ENCODE data around the gene HOXA10.

The HOXA10 gene

DNA sequence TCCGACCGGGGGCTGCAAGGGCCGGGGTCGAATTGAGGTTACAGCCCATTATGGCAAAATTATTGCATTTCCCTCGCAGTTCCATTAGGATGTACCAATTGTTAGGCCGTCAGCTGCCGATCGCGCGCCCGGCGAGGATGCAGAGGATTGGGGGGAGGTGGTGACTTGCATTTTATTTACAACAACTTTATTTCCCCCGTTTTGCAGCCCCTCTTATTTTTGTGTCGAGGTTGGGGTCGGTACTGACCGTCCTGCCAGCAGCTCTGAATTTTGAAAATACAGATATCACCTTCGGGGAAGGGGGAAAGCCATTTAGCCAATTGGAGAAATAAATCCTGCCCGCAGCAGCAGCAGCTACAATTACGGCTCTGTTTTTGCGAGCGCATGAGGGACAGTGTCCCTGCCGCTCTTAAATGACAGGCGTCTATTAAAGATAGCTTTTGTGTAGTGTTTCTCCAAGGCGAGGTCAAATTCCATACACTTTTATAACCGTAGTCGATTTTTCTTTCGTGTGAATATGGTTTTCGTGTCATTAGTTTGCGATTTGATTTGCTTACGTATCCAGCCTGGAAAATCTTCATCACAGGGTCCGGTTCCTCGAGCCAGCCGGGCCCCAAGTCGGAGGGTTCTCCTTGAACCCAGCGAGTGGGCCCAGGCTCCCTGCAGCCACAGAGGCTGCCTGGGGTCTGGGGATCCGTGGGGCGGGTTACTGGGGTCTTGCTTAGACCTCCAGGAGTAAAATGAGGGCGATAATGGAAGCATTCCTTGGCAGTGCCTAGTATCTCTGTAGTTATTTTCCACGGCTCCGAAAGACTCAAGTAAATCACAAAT is 30.0 kb downstream of the HOXA10 start:
- ATAC-seq, result no peak

DNA sequence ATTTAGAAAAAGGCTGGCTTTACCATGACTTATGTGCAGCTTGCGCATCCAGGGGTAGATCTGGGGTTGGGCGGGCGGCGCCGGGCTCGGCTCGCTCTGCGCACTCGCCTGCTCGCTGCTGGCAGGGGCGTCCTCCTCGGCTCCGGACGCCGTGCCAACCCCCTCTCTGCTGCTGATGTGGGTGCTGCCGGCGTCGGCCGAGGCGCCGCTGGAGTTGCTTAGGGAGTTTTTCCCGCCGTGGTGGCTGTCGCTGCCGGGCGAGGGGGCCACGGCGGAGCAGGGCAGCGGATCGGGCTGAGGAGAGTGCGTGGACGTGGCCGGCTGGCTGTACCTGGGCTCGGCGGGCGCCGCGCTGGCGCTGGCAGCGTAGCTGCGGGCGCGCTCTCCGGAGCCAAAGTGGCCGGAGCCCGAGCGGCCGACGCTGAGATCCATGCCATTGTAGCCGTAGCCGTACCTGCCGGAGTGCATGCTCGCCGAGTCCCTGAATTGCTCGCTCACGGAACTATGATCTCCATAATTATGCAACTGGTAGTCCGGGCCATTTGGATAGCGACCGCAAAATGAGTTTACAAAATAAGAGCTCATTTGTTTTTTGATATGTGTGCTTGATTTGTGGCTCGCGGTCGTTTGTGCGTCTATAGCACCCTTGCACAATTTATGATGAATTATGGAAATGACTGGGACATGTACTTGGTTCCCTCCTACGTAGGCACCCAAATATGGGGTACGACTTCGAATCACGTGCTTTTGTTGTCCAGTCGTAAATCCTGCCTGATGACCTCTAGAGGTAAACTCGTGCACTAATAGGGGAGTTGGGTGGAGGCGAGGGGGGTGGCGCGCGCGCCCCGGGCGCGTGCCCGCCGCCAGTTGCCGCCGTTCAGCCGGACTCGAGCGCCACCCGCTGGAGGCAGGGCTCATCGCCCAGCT is 30.8 kb downstream of the HOXA10 start, which contains the start of gene HOXA5:
Gene HOXA5 (minus strand): TSS at position 659 of the 927 bp plus-strand sequence. CDS start 74 bp downstream, at position 585.
- ATAC-seq, result no peak

DNA sequence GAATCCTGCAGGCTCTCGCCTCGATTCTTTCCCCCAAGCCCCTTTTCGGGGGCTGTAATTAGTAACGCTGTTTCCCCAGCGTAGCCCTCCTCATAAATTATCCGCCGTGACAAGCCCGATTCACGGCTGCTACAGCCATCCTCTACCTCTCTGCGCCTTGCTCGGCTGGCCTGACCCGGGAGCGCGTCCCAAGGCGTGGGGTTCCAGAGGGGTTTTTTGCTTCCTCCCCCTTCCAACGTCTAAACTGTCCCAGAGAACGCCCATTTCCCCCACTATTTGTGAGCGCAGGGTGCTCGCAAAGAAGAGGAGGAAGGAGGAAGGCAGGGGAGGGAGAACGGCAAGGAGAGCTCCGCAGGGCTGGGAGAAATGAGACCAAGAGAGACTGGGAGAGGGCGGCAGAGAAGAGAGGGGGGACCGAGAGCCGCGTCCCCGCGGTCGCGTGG is 31.5 kb downstream of the HOXA10 start:
- ATAC-seq, result no peak

DNA sequence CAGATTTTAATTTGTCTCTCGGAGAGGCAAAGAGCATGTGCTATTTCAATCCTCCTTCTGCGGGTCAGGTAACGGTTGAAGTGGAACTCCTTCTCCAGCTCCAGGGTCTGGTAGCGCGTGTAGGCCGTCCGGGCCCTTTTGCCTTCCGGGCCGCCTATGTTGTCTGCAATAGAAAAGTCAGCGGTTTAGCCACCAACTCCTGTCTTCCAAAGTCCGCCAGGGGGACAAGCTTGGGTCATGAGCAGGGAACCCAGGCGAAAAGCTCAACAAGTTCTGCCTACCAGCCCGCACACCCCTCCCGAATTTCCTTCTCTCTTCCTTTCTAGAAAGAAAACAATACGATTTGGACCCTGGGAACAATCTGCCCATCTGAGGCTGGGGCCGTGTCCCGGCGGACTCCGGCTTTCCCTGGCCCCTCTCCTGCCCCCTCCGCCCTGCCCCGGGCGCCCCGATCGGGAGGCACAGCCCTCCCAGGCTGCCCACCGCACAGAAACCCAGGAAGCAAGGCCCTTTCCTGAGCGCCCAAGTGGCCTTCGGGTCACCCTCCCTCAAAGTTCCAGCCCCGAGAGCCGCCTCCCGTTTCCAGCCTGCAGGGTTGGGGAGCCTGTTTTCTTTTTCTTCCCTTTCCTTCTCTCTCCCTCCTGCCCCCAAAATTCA is 32.1 kb downstream of the HOXA10 start:
- ATAC-seq, result no peak

DNA sequence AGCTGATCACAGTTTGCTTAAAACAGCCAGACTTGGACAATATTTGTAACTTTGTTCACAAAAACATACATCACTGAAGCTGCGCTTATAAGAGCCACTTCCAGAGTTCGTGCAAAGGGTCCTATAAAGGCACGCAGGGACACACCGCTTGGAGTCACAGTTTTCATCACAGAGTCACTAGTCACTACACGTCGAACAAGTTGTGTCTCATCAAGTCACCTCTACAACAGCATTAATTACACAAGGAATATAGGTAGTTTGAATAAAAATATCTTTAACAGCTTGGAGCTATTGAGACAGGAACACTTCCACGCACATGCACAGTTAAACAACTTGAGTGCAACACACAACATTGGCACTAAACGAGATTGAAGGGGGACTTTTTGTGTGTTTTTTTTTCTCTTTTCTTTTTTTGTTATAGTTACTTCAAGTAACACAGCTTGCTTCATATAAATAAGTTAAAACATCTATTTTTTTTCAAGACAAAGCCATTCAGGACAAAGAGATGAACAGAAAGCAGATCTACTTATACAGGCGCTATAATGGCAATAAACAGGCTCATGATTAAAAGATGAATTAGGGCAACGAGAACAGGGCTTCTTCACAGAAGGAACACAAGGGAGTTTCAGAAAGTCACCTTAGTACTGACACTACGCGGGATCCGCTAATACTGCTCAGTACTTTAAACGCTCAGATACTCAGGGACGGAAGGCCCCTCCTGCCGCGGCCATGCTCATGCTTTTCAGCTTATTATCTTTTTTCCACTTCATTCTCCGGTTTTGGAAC is 32.8 kb downstream of the HOXA10 start:
- ATAC-seq, result no peak

DNA sequence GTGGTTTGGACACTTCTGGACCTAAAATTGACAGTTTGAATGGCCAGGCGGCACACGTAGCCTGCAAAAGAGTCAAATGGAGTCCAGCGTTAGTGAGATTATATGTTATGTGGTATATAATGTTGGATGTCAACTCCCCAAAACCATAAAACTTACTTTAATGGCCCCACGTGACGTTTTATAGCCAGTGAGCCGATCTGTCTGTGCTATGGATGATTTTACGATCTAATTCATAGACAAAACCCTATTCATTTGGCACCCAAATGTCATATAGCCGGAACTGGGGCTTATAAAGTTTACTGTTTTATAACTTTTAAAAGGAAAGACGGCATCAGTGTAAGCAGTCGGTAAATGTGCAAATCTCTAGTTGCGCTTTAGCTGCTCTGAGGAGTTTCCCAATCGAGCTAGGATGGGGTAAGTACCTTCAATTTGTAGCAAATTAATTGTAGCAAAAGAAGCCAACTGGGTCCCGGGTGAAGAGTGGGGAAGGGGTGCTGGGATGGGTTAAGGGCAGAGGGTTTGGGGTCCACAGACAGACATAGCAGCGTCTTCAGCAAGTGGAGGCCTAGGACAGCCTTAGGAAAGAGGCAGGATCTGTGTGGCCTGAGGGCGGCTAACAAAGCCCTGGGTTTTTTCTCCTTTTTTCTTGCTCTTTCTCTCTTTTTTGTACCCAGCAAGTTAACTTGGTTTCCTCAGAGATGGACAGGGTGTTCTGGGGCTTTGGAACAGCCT is 33.8 kb downstream of the HOXA10 start:
- ATAC-seq, result no peak

DNA sequence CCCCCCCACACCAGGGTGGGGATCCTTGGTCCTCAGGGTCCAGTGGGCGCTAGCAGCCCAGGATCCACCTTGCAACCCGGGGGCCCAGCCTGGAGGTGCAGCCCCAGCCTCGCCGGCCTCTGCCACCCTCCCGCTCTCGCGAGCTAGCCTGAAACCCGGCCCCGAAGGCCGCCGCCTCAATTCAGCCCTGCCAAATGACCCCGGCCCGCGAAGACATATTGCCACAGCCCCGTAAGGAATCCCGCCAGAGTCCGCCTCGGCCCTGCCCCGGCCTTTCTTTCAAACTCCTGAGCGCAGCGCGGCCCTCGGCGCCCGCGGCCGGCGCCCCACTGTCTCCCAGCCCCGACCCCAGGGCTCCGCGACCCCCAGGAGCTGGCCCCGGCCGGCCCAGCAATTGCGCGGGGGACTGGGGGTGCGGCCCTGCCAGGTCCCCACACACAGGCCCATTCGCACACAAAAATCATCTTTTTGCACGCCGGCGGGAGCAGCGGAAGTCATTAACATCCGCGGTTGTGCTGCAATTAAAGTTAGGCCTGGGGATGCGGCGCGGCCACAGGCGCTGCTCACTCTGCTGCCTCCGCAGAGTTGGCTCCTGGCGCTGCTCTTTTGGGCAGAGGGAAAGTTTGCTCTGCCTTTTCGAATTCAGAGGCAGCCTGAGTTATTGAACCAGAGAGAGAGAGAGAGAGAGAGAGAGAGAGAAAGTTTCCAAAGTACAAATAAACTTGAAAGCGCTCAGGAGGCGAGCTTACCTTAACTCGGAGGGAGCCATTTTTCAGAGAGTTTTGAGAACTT is 34.6 kb downstream of the HOXA10 start:
- no peak for ATAC-seq

DNA sequence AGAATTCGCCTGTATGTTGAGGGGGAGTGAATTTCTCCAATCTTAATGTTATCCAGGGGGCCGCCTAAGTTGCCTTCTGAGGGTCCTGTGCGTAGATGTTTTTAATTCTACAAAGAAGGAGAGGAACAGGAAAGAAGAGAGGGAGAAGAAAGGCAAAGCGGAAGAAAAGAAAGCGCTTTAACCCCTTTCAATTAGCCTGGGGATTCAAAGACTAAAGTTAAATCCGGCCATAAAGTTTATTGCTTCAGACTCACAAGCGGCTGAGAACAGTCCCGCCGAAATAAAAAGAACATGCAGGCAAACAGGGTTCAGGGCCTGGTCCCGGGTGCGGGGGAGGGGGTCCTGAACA is 35.2 kb downstream of the HOXA10 start:
- ATAC-seq, result no peak

DNA sequence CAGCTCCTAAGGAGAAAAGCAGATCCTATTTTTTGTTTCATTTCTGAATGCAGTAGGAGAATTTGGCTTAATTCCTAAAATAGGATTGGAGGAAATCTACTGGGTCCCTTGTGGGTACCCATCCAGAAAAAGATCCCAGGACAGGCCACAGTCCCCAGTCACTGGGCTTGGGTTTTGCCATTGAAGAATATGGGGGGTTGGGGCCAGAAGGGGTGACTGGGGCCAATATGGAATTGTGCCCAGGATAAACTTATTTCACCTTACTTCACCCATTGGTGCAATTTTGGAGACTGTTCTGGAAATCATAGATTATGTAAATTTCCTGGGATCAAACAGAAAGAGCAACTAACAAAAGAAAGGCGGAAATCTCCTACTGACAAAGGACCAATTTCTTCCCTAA is 35.6 kb downstream of the HOXA10 start:
- ATAC-seq, result no peak

DNA sequence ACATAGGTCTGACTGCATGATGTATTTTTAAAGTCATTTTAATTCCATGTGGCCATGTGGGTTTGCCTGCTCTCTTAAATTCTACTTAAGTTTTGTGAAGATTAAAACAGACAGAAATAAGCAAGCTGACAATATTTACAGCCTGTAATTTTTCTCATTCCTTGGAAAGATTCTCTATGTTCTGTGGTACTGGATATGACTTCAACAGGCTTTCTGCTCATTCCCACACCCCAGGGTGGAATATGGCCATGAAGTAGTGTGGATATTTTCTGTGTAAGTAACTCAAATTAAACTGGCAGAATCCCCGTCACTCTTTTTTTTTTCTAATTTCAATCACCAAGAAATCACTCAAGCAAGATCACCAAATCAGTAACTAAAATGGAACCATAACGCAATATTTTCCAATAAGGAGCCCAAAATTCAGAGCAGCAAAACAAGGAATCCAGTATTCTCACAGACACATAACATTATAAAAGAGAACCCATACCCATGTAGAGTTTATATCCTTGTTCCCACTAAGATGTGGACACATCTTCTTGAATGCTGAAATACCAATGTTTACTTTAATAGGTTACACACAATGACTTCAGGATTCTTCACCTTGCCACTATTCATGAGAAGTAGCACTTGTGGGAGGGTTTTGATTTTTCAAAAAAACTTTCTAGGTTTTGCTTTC is 36.3 kb downstream of the HOXA10 start:
- ATAC-seq, result no peak

DNA sequence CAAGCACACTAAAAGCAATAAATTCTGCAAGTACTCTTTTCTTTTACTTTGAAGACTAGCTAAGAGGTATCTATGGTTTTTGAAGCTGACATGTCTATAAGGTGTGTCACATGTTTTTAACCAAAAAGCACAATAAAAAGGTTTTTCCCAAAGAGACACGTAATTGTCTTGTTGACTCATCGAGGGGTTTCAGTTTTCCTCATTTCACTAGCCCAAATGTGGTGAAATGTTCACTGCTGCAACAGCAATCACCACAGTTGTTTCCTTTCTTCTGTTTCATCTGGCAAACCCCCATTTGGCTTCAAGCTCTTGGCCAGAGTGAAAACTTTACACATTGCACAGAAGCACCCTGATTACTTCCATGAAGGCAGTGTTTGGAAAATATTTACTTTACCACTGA is 39.7 kb downstream of the HOXA10 start:
- ATAC-seq, result peak; percentile 17 to 42

DNA sequence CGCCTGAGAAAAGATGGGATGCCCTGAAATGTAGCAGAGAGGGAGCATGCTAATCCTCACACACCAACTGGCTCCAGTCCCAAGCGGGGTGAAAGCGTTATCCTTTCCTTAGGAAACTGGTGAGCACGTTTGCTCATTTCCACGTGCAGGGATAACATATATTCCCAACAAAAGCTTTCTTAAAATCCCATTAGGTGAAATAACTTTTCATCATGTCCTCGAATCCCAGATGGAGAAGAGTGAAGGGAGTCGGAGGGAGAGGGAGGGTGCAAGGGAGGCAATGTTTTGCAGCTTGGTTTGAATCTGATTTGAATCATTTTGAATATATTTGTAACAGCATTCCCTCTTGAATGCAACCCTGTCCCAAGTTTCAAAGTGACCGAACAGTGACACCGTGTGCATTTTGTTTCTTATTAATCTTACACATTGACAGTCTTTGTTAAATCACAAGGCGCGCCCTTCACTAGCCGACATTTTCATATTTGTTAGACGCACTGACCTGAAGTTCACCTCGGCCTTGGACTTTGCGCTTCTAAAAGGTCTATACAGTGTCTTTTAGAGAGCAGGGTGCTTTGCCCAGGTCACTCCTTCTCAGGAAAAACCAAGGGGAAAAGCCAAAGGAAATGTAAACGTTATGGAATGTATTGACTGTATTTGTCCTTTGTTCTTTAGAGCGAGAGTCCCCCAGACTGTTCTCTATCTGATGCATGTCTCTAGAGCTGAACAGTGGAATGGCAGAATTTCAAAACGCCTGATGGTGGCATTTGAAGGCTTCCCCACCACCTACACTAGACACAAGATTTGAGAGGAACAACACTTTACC is 40.5 kb downstream of the HOXA10 start:
- ATAC-seq, result no peak

DNA sequence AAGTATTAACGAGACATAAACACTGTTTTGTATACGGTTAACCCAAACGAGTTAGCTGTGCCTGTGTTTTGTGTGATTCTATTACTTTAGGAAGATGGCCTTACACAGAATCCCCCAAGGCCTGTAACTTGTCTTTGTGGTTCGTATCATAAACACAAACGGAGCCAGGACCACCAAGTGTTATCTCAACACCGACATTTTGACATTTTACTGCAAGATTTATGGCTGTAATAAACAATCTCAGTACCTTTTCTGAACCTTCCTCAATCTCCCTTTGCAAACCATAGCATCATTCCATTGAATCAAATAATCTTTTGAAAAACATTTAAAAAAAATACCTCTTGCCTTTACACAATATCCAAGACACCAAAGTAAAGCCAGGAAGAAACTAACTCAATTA is 41.1 kb downstream of the HOXA10 start:
- ATAC-seq, result no peak

DNA sequence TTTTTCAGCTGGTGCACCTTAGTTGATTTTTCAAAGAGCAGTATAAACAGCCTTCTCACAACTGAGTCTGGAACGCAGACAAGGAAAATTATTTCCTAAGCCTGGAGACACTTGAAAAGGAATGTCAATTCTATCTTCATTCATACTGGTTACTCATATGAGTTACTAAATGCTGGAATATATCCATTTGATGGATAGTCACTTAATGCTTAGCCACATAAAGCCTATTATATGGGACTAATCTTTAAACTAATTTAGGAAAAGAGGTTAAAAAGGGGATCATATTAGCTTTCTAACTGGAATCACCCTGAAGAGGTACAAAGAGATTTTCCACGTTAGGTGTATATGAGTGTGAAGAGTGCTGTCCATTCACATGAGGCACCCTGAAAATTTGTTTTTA is 41.9 kb downstream of the HOXA10 start:
- no peak for ATAC-seq

DNA sequence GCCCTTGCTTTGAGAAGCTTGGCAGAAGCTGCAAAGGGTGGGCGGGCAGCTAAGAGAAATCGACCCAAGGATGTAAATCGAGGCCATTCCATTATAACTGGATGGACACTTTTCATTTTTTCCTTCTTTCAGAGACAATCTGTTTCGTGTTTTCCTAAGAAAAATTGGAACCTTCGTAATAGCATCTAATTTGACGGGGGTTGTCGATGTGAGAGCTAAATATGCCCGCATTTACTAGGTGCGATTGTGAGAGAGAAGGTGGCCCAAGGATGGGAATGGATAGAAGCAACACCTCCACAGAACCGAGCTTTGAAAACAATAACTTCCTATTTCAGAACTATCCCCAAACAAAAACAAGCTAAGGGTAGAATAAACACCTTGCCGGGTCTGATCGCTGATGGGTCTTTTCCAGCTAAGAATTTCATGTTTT is 42.7 kb downstream of the HOXA10 start:
- ATAC-seq, result no peak

DNA sequence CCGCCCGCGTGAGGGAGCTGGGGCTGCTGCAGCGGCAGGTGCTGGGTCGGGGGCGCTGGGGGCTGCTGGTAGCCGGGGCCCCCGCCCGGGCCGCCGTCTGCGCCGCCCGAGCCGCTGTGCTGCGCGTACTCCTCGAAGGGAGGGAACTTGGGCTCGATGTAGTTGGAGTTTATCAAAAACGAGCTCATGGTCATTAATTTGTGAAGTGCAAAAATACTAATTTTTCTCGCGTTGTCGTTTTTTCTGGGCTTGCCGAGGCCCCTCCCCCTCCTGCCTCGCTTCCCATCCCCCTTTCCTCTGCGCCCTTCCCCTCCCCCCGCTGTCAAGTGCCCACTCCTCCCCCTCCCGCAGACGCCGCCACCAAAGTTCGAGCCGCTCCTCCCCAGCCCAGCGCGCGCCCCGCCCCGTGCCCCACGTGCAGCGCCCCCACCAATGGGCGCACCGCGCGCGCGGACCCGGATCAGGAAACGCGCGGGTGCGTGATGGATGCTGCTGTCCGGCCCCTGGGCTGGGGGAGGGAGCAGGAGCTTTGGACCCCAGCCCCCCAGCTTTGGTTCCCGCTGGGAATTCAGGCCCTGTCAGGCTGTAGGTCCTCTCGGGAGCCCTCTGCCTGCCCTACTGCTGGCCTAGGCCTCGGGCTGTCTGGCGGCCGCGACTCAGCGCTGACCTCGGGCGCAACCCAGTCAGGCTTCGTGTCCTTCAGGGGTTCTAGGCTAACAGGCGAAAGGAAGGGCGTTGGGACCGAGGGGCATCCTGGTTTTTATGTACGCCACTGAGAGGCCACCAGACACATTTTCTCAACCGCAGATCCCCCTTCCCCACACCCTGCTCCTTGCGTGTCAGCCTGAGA is 43.4 kb downstream of the HOXA10 start, which contains the start of gene HOXA4:
Gene HOXA4 (minus strand): TSS at position 218 of the 850 bp plus-strand sequence. CDS start 24 bp downstream, at position 194.
- peak; percentile 90 for ATAC-seq

DNA sequence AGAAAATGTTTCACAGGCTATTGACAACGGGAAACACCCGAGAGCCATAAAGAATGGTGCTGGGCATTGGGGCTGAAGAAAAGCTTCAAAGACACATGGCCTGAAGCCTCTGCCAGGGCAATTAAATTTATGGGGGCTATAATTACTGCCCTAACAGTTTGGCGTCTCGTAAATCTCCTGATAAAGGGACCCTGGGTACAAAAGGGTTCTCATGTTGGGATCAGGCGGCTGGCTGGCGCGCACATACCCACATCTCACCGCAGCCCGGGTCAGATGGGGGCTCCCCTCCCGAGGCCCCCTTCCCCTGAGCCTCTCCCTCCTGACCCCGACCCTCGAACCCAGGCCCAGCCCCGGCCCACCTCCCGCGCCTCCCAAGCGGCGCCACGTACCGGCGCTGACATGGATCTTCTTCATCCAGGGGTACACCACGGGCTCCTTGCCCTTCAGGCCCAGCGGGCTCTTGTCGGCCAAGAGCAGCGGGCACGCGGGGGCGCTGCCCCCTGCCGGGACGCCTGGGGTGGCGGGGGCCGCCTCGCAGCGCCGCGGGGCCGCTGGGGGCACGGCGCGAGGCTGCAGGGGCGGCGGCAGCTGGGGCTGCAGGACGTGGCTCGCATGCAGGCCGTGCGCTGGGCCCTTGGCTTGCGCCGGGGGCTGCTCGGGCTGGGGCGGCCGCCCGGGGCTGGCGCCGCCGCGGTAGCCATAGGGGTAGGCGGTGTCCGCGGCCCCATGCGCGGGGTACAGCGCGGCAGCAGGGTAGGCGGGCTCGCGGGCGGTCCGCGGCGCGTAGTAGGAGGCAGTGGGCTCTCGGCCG is 44.2 kb downstream of the HOXA10 start:
- ATAC-seq, result peak in 1 of 2 donors; percentile 18

Measured in activated CD4-positive, CD25-positive, alpha-beta regulatory T cell treated with anti-CD3 and anti-CD28 coated beads, Interleukin-2, amount 50 U/mL, for 24 hours (primary cell).